ENCODE measurements around the gene SLC39A3.

The SLC39A3 gene

GRCh38 chr19:2761309-2761677 lies 21.5 kb upstream of the SLC39A3 start:
- no peak for TF ChIP-seq CTCF (IDR thresholded peaks at IDR 0.05)
- no peak for TF ChIP-seq ZFX (IDR thresholded peaks at IDR 0.05; ENCODE audit: borderline replicate concordance)
- H3K27ac ChIP-seq = no peak overlapping the region

- H3K27ac ChIP-seq = no peak overlapping the region
- TF ChIP-seq CTCF (IDR thresholded peaks at IDR 0.05) (no peak), ZFX (IDR thresholded peaks at IDR 0.05; ENCODE audit: borderline replicate concordance) (no peak)
Measured at GRCh38 chr19:2759965-2760364, 20.1 kb upstream of the SLC39A3 start.

GRCh38 chr19:2759362-2759761 lies 19.5 kb upstream of the SLC39A3 start:
- no peak overlapping the region for H3K27ac ChIP-seq
- TF ChIP-seq CTCF (IDR thresholded peaks at IDR 0.05) = no peak
- TF ChIP-seq ZFX (IDR thresholded peaks at IDR 0.05; ENCODE audit: borderline replicate concordance) = no peak

- no peak for TF ChIP-seq ZFX (IDR thresholded peaks at IDR 0.05; ENCODE audit: borderline replicate concordance)
- TF ChIP-seq CTCF (IDR thresholded peaks at IDR 0.05) = no peak
- no peak overlapping the region for H3K27ac ChIP-seq
Measured at GRCh38 chr19:2758601-2759313, 18.9 kb upstream of the SLC39A3 start.

DNA sequence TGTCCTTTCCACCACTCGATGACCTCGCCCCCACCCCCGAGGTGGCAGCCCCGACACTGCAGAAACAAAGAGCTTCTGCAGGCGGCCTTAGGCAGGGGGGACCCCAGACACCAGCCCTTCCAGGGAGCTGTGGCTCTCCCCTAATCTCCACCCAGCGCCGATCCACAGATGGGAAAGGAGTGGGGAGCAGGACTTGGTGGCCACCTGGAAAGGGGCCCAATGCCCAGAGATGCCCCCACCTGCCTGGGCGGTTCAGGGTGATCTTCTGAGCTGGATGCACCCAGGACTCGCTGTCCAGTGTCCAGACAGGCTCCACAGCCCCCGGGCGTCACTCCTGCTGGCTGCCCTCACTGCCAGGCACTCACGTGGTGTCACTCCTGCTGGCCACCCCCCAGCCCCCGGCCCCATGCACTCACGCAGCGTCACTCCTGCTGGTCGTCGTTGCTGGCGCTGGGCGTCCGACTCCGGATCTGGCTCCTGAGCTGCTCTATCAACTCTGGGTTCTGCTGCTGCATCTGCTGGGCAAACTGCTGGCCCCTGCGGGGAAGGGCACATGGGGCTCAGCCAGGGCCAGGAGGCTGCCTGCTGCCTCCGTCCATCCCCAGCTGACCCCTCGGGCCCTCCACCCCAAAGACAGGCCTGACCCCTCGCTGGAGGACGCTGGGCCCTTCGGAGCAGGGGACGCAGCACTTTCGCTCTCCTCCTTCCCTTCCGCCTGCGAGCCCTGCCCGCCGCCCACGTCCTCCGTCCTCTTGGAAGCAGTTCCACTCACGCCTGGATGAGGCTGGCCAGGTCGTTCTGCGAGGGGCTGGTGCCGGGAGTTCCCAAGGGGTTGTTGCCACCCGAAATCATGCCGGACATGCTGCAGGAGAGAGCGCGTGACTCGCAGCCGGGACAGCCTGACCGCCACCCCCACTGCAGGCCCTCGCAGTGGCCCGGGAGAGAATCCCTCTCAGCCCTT lies 17.4 kb upstream of the SLC39A3 start:
- TF ChIP-seq CTCF (IDR thresholded peaks at IDR 0.05) (no peak), ZFX (IDR thresholded peaks at IDR 0.05; ENCODE audit: borderline replicate concordance) (no peak)
- no peak overlapping the region for H3K27ac ChIP-seq

DNA sequence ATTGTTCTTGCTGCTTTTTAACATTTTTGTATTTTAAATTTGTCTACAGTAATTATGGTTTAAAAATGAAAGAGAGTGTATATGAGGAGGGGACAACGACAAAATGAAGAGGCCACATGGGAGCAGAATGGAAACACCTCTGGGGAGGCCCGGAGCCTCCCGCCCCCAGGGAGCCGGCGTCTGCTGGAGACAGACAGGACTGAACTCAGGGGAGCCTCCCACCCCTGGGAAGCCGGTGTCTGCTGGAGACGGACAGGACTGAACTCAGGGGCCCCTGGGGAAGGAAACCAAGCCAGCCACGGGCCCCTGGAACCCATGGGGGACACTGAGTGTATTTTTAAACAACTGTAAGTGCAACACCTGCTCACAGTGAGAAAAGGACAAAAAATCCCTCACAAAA lies 16.7 kb upstream of the SLC39A3 start:
- TF ChIP-seq CTCF (IDR thresholded peaks at IDR 0.05) (no peak), ZFX (IDR thresholded peaks at IDR 0.05; ENCODE audit: borderline replicate concordance) (no peak)
- no peak overlapping the region for H3K27ac ChIP-seq

GRCh38 chr19:2755811-2756210 lies 16.0 kb upstream of the SLC39A3 start:
- H3K27ac ChIP-seq = no peak overlapping the region
- TF ChIP-seq CTCF (IDR thresholded peaks at IDR 0.05) (no peak), ZFX (IDR thresholded peaks at IDR 0.05; ENCODE audit: borderline replicate concordance) (no peak)
